ENCODE data around the gene ABTB1. TPM values are rescaled to one million over a fixed set of nuclear protein-coding genes. Genes with fewer than 3 reads are reported as not detected.

The ABTB1 gene
- total and polyA plus RNA-seq, 9 of the 15 experiments (the other 6 are each of a cell fraction or from before 2014, with no cell fraction given): 0.04 to 2.3 (median 0.55) TPM; not detected in 1

- TF ChIP-seq CREB5 (CRISPR knock-in tag; IDR thresholded peaks at IDR 0.05) (no peak), GMEB1 (CRISPR knock-in tag; IDR thresholded peaks at IDR 0.05) (peak; percentile 23; the same call in 1 of the 2 replicates), RBFOX2 (IDR thresholded peaks at IDR 0.05; ENCODE audit: low read depth, low read length) (peak; percentile 31; the same call in 1 of the 2 replicates), IRF1 (CRISPR knock-in tag; IDR thresholded peaks at IDR 0.05; ENCODE audit: borderline replicate concordance) (peak; percentile 75; the same call in 1 of the 2 replicates), E2F5 (CRISPR knock-in tag; IDR thresholded peaks at IDR 0.05) (peak; percentile 50; the same call in 1 of the 2 replicates), CTBP1 (IDR thresholded peaks at IDR 0.05; ENCODE audit: borderline replicate concordance) (peak; percentile 59; the same call in 1 of the 2 replicates), HDAC2 (IDR thresholded peaks at IDR 0.05) (peak; percentile 28; the same call in 1 of the 2 replicates), RBBP5 (IDR thresholded peaks at IDR 0.05; ENCODE audit: borderline replicate concordance, insufficient read depth, low read length, poor library complexity, severe bottlenecking) (peak; percentile 32), ZNF766 (CRISPR knock-in tag; conservative IDR thresholded peaks at IDR 0.05) (peak; percentile 90), ZNF395 (CRISPR knock-in tag; IDR thresholded peaks at IDR 0.05) (peak; percentile 81; the same call in 1 of the 2 replicates)
Observed at GRCh38 chr3:127628788-127629466, 43.8 kb upstream of the ABTB1 start, which contains the start of gene PODXL2 (continued).

Measured in K562 (cell line).